Esophagus mucosa (tissue), 1 donor: ENCODE measurements around the gene HNF1A. TPM values are rescaled to one million over a fixed set of nuclear protein-coding genes. Genes with fewer than 3 reads are reported as not detected.
"Not testable (repeated sequence)": the region's sequence is repeated elsewhere in the genome, so short reads cannot be mapped to it uniquely, and the experiment has no call there.

ENCODE experiments used
- ATAC-seq: fragments of 200-7000 bp; cut with Tn5 transposase; one replicate; pipeline ENCODE4 v1.9.1; 2020
- total RNA-seq: library from RNA; stranded (reverse); gene quantifications from one replicate; pipeline ENCODE4 v1.2.4, GENCODE V29; 2023
- donor health status: DM: yes; HTN: yes; CAD: no.

HNF1A gene, protein sequence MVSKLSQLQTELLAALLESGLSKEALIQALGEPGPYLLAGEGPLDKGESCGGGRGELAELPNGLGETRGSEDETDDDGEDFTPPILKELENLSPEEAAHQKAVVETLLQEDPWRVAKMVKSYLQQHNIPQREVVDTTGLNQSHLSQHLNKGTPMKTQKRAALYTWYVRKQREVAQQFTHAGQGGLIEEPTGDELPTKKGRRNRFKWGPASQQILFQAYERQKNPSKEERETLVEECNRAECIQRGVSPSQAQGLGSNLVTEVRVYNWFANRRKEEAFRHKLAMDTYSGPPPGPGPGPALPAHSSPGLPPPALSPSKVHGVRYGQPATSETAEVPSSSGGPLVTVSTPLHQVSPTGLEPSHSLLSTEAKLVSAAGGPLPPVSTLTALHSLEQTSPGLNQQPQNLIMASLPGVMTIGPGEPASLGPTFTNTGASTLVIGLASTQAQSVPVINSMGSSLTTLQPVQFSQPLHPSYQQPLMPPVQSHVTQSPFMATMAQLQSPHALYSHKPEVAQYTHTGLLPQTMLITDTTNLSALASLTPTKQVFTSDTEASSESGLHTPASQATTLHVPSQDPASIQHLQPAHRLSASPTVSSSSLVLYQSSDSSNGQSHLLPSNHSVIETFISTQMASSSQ
- total RNA-seq, result not detected

DNA sequence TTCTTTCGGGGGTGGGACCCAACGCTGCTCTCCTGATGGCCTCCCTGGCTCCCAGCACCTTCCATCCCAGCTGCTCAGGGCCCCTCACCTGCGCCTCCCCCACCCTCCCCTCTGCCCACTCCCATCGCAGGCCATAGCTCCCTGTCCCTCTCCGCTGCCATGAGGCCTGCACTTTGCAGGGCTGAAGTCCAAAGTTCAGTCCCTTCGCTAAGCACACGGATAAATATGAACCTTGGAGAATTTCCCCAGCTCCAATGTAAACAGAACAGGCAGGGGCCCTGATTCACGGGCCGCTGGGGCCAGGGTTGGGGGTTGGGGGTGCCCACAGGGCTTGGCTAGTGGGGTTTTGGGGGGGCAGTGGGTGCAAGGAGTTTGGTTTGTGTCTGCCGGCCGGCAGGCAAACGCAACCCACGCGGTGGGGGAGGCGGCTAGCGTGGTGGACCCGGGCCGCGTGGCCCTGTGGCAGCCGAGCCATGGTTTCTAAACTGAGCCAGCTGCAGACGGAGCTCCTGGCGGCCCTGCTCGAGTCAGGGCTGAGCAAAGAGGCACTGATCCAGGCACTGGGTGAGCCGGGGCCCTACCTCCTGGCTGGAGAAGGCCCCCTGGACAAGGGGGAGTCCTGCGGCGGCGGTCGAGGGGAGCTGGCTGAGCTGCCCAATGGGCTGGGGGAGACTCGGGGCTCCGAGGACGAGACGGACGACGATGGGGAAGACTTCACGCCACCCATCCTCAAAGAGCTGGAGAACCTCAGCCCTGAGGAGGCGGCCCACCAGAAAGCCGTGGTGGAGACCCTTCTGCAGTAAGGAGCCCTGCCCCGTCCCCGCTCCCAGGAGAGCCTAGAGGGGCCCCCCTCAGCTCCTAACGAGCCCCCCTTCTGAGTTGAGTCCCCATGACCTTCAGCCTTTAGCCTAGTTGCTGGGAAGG, at the start of gene HNF1A:
Gene HNF1A, plus strand, starts transcription at position 248 of the 924 bp plus-strand sequence. Its CDS starts 226 bp downstream, at position 474.
- peak; percentile 14 for ATAC-seq

DNA sequence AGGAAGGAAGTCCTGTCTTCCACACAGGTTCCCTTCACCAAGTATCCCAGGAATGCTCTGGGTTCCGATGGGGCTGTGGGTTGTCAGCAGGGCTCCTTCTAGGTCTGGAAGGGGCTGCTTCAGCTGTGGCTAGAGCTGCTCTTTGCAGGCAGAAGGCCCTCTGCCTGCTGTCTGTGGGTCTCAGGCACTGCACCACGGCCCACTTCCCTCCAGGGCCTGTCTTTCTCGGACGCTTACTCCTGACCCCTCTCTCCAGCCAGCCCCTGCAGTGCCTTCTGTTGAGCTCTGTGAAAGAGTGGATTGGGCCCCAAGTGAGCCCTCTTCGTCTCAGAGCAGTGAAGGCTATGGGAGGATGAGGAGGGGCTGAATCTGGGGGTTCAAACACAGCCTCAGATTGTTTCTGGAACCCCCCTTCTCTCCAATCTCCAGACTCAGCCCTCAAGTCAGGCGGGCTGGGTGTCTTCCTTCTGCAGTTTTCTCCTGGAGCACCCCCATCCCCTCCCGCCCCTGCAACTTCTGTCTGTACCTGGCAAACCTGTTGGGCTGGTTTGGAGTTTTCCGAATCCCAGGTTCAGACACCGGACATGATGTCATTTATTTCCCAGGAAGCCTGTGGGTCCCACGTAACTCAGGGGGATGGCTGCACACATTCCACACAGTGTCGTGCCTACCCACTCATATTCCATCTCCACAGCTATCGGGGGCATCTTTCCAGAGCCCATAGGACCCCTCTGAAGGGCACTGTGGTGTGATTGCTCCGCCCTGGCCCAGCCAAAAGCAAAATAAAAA, 49.3 kb upstream of the HNF1A start:
- peak; percentile 43 for ATAC-seq

DNA sequence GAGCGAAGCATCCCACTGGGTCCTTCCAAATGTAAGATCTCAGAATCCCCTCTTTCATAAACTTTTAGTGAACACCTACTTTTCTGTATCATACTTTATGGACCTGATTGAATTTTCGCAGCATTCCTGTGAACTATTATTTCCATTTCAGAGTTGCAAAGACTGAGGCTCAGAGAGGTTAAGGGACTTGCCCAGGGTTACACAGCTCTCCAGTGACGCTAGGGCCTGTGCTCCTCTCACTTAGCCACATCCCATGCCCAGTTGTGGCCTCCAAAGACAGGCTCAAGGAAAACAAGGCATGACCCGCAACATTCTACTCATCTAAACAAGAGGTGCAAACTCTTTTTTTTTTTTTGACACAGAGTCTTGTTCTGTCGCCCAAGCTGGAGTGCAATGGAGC, 48.3 kb upstream of the HNF1A start:
- no peak for ATAC-seq

DNA sequence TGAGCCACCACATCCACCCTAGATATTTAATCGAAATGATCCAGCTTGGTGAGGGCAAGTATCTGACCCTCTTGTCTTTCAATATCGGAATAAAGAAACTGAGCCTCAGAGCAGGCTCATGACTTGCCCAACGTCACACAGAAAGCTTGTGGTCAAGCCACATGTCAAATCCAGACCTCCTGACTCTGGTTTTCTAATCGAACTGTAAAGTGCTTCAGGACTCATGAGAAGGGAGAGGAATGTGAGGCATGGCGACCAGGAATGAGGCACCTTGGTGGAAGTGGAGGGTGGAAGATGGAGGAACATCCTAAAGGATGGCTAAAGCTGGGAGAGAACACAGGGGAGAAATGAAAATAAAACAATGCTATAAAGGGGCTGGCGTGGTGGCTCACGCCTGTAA, 46.3 kb upstream of the HNF1A start:
- no peak for ATAC-seq

DNA sequence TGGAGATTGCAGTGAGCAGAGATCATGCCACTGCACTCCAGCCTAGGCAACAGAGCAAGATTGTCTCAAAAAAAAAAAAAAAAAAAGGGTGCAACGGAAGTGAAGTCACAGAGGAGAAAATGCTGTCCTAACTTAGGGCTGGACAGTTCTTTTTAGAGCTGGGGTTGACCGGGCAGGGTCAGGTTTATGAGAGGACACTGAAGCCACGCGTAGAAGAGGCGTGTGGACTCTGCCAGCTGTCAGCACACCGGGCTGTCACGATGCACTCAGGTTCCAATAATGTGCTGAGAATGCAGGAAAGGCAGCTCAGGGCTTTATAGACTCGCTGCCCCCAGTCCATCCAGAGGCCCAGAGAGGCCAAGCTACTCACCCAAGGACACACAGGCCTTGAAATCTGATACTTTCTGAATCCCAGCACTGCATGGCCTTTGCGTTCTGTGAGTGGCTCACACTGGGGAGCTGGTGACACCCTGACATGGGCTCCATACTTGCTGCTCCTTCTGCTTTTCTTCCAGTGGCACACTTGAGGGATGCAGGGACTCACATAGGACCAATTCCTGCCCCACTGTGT, 45.3 kb upstream of the HNF1A start:
- ATAC-seq, result no peak

DNA sequence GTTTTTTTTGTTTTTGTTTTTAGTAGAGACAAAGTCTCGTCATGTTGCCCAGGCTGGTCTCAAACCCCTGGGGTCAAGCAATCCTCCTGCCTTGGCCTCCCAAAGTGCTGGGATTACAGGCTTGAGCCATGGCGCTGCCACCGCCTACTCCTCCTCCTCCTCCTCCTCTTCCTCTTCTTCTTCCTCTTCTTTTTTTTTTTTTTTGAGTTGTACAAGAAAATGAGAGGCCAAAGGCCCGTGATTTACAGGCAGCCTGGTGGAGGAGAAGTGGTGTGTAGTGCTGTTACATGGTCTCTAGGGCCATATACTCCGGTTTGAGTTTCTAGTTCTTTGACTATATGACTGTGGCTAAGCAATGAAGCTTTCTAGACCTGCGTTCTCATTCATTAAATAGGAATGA, 44.6 kb upstream of the HNF1A start:
- no peak for ATAC-seq

DNA sequence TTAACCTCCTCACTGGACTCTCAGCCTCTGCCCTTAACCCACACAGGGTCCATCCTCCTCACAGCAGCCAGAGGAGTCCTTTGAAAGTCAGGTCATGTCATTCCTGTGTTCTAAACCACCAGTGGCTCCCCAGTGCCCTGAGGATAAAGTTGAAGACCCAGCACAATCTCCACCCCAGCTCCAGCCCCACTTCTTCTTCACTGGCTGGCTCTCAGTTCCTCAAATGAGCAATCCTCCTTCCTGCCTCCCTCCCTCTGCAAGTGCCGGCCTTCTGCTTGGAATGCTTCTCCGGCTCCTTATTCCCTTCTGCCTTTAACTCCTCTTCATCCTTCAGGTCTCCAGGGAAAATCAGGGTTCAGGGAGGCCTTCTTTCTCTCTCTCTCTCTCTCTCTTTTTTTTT, 42.1 kb upstream of the HNF1A start:
- ATAC-seq, result no peak

DNA sequence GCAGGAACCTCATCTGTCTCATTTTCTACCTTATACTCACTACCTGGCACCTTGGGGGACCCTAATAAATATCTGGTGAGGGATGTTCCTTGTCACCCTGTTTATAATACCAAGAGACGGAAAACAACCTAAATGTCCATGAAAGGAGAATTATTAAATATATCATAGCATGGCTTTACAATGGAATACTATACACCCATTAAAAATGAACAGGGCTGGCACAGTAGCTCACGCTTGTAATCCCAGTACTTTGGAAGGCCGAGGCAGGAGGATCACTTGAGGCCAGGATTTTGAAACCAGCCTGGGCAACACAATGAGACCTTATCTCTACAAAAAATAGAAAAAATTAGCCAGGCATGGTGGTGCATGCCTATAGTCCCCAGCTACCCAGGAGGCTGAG, 39.8 kb upstream of the HNF1A start:
- ATAC-seq, result no peak

DNA sequence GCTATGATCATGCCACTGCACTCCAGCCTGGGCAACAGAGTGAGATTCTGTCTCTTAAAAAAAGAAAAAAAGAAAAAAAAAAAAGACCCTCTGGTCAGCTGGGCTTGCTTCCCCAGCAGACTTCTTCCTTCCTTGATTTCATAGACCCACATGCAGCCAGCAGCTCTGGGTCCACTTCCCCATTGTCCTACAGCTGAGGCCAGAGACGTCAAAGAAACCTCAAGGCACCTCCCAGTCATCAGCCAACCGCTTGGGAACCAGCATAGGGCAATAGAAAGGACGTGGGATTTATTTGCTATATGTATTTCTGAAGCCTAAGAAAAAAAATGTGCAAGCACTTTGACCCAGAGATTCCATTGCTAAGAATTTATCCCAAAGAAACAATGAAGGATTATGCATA, 38.8 kb upstream of the HNF1A start:
- ATAC-seq, result no peak

DNA sequence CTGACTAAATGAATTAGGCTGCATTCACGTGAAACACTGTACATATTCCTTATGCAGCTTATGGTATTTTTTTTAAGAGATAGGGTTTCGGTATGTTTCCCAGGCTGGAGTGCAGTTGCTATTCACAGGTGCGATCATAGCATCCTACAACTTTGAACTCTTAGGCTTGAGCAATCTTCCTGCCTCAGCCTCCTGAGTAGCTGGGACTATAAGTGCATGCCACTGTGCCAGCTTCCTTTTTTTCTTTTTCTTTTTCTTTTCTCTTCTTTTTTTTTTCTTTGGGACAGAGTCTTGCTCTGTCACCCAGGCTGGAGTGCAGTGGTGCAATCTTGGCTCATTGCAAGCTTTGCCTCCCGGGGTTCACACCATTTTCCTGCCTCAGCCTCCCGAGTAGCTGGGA, 38.3 kb upstream of the HNF1A start:
- ATAC-seq, result no peak

DNA sequence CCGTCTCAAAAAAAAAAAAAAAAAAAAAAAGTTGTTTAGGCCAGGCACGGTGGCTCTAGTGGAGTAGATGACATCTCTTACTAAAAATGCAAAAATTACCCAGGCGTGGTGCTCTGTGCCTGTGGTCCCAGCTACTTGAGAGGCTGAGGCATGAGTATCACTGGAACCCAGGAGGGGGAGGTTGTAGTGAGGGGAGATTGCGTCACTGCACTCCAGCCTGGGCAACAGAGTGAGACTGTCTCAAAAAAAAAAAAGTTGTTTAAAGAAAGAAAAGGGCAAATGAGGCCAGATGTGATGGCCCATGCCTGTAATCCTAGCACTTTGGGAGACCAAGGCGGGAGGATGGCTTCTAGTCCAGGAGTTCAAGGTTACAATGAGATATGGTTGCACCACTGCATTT, 37.5 kb upstream of the HNF1A start:
- no peak for ATAC-seq

DNA sequence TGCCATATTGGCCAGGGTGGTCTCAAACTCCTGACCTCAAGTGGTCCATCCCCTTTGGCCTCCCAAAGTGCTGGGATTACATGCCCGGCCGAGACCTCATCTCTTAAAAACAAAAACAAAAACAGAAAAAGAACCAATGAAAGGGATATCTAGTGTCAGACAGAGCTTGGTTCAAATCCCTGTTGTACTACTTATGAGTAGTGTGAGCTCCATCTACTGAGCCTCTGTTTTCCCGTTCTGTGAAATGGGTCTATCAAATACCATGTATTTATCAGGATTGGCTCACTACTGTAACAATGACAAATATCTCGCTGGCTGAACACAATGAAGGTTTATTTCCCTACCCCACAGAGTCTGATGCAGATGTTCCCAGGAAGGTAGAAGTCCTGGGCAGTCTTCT, 36.9 kb upstream of the HNF1A start:
- ATAC-seq, result no peak

DNA sequence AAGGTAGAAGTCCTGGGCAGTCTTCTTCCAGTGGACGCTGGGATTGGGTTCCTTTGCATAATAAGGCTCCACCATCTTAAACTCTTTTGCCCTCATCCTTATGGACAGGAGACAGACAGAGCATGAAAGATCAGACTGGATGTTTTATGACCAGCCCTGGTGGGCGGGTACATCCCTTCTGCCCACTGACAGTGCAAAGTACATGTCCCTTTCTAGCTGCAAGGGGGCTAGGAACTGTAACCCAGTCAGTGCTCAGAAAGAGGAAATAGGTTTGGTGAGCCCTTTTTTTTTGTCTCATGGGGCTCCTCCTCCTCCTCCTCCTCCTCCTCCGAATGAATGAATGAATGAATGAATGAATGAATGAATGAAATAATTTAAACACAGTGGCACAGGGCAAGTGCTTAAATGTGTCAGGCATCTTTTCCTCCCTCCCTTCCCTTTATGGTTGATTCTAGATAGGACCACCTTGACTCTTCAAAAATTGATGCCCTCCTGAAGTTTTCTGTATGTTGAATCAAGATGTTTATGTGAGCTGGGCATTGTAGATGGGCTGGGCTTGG, 36.4 kb upstream of the HNF1A start:
- no peak for ATAC-seq

DNA sequence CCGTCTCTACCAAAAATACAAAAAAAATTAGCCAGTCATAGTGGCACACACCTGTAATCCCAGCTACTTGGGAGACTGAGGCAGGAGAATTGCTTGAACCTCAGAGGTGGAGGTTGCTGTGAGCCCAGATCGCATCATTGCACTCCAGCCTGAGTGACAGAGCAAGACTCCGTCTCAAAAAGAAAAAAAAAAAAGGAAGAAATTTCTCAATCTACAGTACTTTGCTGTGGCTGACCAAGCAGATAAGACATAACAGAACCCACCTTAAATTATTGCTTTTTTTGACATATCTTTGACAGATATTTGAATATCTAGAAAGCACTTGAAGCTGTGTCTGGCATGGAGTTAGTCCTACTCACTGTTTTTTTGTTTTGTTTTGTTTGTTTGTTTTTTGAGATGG, 34.9 kb upstream of the HNF1A start:
- no peak for ATAC-seq

DNA sequence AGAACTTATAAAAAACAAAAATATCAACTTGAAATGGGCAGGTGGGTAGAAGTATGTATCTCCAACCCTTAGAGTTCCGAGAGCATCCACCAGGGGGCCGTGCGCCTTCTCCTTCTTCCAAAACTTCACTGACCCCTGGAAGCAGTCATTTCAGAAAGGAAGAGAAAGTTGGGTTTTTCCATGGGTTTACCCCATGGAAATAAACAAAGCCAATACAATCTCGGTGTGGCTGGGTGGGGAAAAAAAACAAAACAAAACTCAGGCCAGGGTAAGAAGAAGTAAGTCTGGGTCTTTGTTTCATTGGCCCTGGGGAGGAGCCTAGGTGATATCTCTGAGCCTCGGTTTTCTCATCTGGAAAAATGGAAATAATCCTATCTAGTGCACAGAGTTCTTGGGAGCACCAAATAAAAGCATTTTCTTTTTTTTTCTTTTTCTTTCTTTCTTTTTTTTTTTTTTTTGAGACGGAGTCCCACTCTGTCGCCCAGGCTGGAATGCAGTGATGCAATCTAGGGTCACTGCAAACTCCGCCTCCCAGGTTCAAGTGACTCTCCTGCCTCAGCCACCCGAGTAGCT, 33.6 kb upstream of the HNF1A start:
- ATAC-seq, result peak; percentile 35

DNA sequence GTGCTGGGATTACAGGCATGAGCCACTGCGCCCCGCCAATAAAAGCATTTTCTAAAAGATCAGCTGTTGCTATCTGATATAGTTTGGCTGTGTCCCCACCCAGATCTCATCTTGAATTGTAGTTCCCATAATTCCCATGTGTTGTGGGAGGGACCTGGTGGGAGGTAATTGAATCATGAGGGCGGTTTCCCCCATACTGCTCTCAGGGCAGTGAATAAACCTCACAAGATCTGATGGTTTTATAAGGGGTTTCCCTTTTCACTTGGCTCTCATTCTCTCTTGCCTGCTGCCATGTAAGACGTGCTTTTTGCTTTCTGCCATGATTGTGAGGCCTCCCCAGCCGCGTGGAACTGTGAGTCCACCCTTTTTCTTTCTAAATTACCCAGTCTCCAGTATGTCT, 32.8 kb upstream of the HNF1A start:
- ATAC-seq, result not testable (repeated sequence)

DNA sequence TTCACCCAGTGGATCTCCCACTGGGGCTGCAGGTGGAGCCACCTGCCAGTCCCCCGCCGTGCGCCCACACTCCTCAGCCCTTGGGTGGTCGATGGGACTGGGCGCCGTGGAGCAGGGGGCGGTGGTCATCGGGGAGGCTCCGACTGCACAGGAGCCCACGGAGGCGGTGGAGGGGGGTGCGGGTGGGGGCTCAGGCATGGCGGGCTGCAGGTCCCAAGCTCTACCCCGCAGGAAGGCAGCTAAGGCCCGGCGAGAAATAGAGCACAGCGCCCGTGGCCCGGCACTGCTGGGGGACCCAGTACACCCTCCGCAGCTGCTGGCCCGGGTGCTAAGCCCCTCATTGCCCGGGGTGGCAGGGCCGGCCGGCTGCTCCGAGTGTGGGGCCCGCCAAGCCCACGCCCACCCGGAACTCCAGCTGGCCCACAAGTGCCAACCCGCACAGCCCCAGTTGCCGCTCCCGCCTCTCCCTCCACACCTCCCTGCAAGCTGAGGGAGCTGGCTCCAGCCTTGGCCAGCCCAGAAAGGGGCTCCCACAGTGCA, 28.0 kb upstream of the HNF1A start:
- ATAC-seq, result not testable (repeated sequence)

DNA sequence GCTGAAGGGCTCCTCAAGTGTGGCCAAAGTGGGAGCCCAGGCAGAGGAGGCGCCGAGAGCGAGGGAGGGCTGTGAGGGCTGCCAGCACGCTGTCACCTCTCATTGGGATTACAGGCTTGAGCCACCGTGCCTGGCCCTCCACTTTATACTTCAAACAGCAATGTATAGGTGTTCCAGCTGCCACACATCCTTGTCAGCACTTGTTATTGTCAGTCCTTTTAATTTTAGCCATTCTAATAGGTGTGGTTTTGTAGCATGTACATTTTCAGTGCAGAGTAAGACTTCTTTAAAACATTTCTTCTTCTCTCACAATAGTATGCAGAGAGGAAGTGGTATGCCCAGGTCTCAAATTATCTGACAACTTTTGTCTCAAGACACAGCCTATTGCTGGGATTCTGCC, 27.5 kb upstream of the HNF1A start:
- no peak for ATAC-seq

DNA sequence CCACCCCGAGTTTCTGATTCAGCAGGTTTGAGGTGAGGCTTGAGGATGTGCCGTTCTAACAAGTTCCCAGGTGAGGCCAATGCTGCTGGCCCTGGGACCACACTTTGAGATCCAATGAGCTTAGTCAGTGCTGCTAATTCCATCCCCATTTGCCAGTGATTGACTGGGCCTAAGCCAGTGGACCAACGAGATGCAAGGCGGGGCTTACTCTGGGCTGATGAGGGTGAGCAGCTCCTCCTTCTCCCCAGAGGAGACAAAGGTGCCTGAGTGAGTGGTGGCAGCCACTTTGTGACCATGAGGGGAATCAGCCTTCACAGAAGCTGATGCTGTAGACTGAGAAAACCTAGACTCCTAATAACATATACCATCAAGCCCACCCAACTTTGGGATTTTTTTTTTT, 23.1 kb upstream of the HNF1A start:
- peak; percentile 94 for ATAC-seq

DNA sequence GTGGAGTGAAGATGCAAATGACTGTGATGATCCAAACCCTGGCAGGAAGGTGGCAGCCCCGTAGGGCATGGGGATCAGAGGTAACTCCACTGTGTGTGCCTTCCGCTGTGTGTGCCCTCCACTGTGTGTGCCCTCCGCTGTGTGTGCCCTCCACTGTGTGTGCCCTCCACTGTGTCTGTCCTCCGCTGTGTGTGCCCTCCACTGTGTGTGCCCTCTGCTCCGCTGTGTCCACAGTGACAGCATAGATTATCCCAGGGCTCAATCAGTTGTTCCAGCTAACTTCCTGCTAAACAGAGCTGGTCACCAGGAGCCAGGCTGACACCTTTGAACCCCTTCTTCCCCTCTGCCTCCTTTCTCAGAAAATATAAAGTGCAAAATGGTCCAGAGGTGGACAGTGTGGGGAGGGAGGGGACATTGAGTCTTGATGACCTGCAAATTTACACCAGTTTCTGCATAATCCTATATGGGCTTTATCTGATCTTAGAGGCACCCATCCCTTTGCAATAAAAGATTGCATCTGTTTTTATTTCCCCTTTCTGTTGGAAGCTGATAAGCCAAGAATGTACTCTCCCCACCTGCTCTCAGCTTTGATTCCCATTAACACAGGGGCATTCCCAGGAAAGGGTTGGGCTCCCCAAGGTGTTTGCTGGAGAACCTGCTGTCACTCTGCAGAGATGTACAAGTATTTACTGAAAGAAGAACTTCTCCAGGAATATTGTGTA, 21.6 kb upstream of the HNF1A start:
- no peak for ATAC-seq
